Peyer's patch (tissue), 4 donors: Measurements from ENCODE around the gene NOL9.

ENCODE experiments used
- CTCF ChIP-seq, 6 experiments: fragments of 450-650 bp in 4 of 6; fragments of 200-600 bp in 2 of 6; sonication (generic) in 1 of 6; IDR thresholded peaks; one replicate each; pipeline ENCODE4 v1.5.1; 2017 to 2019; ENCODE audit warnings: antibody characterized with exemption in 6 of 6, mild to moderate bottlenecking in 3 of 6, moderate library complexity in 1 of 6
- POLR2A ChIP-seq, 2 donors: fragments of 450-650 bp; IDR thresholded peaks; one replicate each; pipeline ENCODE4 v1.5.1; 2017; ENCODE audit warnings: antibody characterized with exemption in 2 of 2, mild to moderate bottlenecking in 2 of 2, moderate library complexity in 2 of 2

GRCh38 chr1:6585081-6585722 is 30.9 kb upstream of the NOL9 start:
- TF ChIP-seq CTCF (IDR thresholded peaks at IDR 0.05): peak in 1 of 6 experiments; percentile 16
- no peak for TF ChIP-seq POLR2A (IDR thresholded peaks at IDR 0.05)
